Parathyroid adenoma (tissue), 2 donors: ENCODE measurements around the gene DSG3.
A peak's percentile ranks its signal among the peaks of the same experiment; 100 is the strongest.

Experiments
- H2AFZ ChIP-seq: fragments of 300-600 bp; sonication (generic); one replicate; pipeline ENCODE4 v1.7.0; 2017; ENCODE audit warnings: antibody characterized with exemption, mild to moderate bottlenecking
- H3K27ac ChIP-seq: fragments of 300-600 bp; sonication (generic); one replicate; pipeline ENCODE4 v1.7.0; 2017
- H3K27me3 ChIP-seq: fragments of 300-600 bp; sonication (generic); one replicate; pipeline ENCODE4 v1.7.0; 2017; ENCODE audit warnings: low read length; ENCODE audit not compliant: control insufficient read depth, insufficient read depth
- H3K36me3 ChIP-seq: fragments of 300-600 bp; sonication (generic); one replicate; pipeline ENCODE4 v1.7.0; 2017; ENCODE audit warnings: low read length; ENCODE audit not compliant: control insufficient read depth, insufficient read depth
- H3K4me1 ChIP-seq: fragments of 300-600 bp; sonication (generic); one replicate; pipeline ENCODE4 v1.7.0; 2017; ENCODE audit warnings: control low read depth
- H3K4me2 ChIP-seq: fragments of 300-600 bp; sonication (generic); one replicate; pipeline ENCODE4 v1.7.0; 2017; ENCODE audit warnings: low read length
- H3K4me3 ChIP-seq: fragments of 300-600 bp; sonication (generic); one replicate; pipeline ENCODE4 v1.7.0; 2017; ENCODE audit warnings: low read depth, low read length
- H3K79me2 ChIP-seq: fragments of 300-600 bp; sonication (generic); one replicate; pipeline ENCODE4 v1.7.0; 2017; ENCODE audit warnings: control low read depth
- H3K9ac ChIP-seq: fragments of 300-600 bp; sonication (generic); one replicate; pipeline ENCODE4 v1.7.0; 2017; ENCODE audit warnings: mild to moderate bottlenecking
- H3K9me3 ChIP-seq: fragments of 300-600 bp; sonication (generic); one replicate; pipeline ENCODE4 v1.7.0; 2017; ENCODE audit warnings: low read length; ENCODE audit not compliant: control insufficient read depth
- CTCF ChIP-seq: fragments of 300-600 bp; sonication (generic); IDR thresholded peaks from one replicate; pipeline ENCODE4 v1.7.0; 2017; ENCODE audit warnings: antibody characterized with exemption, mild to moderate bottlenecking
- donor health status: primary hyperparathyroidism.

DSG3 gene, protein sequence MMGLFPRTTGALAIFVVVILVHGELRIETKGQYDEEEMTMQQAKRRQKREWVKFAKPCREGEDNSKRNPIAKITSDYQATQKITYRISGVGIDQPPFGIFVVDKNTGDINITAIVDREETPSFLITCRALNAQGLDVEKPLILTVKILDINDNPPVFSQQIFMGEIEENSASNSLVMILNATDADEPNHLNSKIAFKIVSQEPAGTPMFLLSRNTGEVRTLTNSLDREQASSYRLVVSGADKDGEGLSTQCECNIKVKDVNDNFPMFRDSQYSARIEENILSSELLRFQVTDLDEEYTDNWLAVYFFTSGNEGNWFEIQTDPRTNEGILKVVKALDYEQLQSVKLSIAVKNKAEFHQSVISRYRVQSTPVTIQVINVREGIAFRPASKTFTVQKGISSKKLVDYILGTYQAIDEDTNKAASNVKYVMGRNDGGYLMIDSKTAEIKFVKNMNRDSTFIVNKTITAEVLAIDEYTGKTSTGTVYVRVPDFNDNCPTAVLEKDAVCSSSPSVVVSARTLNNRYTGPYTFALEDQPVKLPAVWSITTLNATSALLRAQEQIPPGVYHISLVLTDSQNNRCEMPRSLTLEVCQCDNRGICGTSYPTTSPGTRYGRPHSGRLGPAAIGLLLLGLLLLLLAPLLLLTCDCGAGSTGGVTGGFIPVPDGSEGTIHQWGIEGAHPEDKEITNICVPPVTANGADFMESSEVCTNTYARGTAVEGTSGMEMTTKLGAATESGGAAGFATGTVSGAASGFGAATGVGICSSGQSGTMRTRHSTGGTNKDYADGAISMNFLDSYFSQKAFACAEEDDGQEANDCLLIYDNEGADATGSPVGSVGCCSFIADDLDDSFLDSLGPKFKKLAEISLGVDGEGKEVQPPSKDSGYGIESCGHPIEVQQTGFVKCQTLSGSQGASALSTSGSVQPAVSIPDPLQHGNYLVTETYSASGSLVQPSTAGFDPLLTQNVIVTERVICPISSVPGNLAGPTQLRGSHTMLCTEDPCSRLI

DNA sequence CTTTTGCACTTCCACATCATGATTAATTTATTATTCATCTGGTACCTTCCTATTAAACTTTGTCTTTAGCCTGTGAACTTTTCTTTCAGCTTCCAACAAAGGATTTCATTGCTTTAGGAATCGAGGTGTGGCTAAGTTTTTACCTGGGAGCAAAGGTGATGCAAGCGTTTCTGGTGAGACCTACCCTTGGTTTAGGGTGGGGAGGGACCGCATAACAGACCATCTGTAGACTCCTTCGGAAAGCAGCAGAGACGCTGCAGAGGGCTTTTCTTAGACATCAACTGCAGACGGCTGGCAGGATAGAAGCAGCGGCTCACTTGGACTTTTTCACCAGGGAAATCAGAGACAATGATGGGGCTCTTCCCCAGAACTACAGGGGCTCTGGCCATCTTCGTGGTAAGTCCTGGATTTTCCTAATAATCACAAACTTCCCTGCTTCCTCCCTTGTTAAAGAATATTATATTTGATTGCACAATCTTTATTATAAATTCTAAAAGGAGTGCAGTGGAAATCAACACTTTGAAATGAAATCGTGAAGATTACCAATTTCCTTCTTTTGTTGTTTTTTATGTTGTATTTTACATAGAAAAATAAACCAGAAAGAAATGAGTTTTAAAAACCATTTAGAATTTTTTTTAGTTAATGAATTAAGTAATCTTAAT lies at the start of gene DSG3:
Gene DSG3 (plus strand): TSS at position 212 of the 662 bp plus-strand sequence. CDS start 137 bp downstream, at position 349.
- no peak for TF ChIP-seq CTCF
- no peak within 1 kb of the TSS for H3K4me3 ChIP-seq

DNA sequence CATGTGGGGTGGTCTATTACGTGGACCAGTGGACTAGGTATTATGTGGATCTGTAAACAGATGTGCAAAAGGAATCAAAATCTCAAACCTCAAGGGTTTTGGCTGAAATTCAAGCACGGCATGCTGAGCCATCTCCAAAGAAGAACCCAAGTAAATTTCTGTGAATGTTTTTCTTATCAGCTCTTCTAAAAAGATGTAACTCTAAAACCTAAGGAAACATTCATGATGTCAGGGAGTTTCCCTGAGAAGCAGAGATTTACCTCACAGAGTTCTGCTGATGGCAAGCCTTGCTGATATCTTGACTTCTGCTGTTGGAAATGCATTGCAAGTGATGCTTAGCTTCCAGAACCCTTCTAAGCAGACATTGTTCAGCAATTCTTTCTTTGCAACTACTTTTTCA lies 49.4 kb upstream of the DSG3 start:
- Histone ChIP-seq H3K9me3 (no peaks in the 10 kb centered on the region), H3K27me3 (no peaks in the 10 kb centered on the region), H3K36me3 (no peaks in the 10 kb centered on the region), H3K79me2 (no peaks in the 10 kb centered on the region), H3K4me1 (no peaks in the 10 kb centered on the region), H3K4me2 (no peak overlapping the region), H3K4me3 (no peak overlapping the region), H3K9ac (no peak overlapping the region), H3K27ac (no peak overlapping the region), H2AFZ (no peak overlapping the region)
- no peak for TF ChIP-seq CTCF

More for the DNA sequence above, at the start of gene DSG3:
- no peaks in the 10 kb centered on the region for H3K79me2 ChIP-seq
- H3K27ac ChIP-seq = no peak within 1 kb of the TSS
- no peak within 1 kb of the TSS for H2AFZ ChIP-seq
- H3K27me3 ChIP-seq = no peaks in the 10 kb centered on the region
- no peaks in the 10 kb centered on the region for H3K4me1 ChIP-seq
- no peaks in the 10 kb centered on the region for H3K36me3 ChIP-seq
- H3K4me2 ChIP-seq = no peak within 1 kb of the TSS
- no peak within 1 kb of the TSS for H3K9ac ChIP-seq
- H3K9me3 ChIP-seq = no peaks in the 10 kb centered on the region

DNA sequence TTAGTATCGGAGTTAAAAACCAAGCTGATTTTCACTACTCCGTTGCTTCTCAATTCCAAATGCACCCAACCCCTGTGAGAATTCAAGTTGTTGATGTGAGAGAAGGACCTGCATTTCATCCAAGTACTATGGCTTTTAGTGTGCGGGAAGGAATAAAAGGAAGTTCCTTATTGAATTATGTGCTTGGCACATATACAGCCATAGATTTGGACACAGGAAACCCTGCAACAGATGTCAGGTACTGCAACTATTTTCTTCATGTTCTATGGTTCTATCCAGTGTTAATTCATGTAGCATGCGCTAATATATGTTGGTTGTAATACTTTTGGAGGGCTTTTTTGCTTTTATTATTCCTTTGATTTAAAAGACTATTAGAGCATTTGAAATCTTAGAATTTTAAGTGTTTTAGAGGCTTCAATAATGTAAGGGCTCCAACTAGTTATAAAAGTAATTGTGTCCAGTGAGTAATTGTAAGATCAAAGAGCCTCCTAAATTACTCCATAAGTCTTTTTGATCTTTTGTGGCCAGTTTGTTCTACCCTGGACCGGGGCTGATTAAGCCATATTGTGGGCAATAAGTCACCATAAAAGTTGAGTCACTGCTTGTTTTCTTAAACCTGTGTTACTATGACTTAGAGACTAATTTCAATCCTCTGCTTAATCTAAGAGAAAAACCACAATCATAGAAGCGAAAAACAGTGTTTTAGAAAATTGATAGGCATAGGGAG lies 48.1 kb upstream of the DSG3 start:
- TF ChIP-seq CTCF = no peak
- Histone ChIP-seq H3K27me3 (no peaks in the 10 kb centered on the region), H3K4me2 (no peak overlapping the region), H3K36me3 (no peaks in the 10 kb centered on the region), H3K9ac (no peak overlapping the region), H3K9me3 (no peaks in the 10 kb centered on the region), H3K4me3 (no peak overlapping the region), H3K79me2 (no peaks in the 10 kb centered on the region), H3K27ac (no peak overlapping the region), H3K4me1 (no peaks in the 10 kb centered on the region), H2AFZ (peak overlapping the region; percentile 6)

DNA sequence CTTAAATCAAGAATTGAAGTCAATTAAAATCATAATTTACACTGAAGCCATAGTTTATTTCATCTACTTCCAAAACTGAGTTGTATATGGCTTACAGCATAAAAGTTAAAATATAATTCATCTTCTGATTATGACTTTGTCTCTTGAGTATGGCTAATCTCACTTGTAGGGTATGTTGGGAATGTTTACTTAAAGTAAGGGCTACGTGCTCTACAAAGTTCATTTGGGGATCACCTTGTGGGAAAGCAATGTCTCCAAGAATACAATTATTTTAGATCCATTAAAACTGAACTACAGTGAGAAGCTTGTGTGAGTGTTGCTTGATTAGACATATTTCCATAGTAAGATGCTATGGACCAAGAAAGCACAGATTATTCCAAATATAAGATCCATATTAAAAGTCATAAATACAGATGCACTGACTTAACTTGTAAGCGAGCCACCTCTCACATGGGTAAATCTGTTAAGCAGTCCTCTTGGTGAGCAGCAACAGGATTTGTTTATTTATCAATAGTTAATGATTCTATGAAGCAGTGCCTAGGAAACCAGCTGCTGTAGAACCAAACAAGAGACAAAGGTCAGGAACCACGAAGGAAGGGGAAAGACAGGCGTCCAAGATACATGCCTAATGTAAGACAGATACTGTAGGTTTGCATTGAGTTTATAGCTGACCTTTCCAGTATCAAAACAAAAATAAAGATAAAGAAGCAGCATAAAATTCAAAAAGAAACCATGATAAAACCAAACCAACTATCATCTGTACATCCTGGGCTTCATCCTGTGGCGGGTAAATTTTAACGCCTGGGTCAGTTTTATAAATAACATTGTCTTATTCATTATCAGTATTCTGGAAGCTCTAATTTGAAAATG lies 46.1 kb upstream of the DSG3 start:
- H3K4me1 ChIP-seq = no peaks in the 10 kb centered on the region
- no peak overlapping the region for H3K27ac ChIP-seq
- no peaks in the 10 kb centered on the region for H3K9me3 ChIP-seq
- H3K27me3 ChIP-seq = no peaks in the 10 kb centered on the region
- no peaks in the 10 kb centered on the region for H3K79me2 ChIP-seq
- H3K36me3 ChIP-seq = no peaks in the 10 kb centered on the region
- no peak for TF ChIP-seq CTCF
- H3K9ac ChIP-seq = no peak overlapping the region
- no peak overlapping the region for H2AFZ ChIP-seq
- H3K4me2 ChIP-seq = no peak overlapping the region
- H3K4me3 ChIP-seq = no peak overlapping the region
